K562 (cell line): ENCODE data around the gene LGI4. TPM values are rescaled to one million over a fixed set of nuclear protein-coding genes. Genes with fewer than 3 reads are reported as not detected.

ENCODE experiments used
- AFF1 ChIP-seq, 2 experiments: fragments of 450-650 bp; IDR thresholded peaks; 2 replicates each; pipeline ENCODE4 v1.6.1; 2018; ENCODE audit warnings: mild to moderate bottlenecking in 2 of 2, low read depth in 1 of 2; ENCODE audit not compliant: partially characterized antibody in 2 of 2
- CEBPG ChIP-seq, 3 experiments: fragments of 200-800 bp in 1 of 3; sonication (Bioruptor generic) in 1 of 3; sonication (generic) in 1 of 3; formaldehyde crosslinking in 1 of 3; IDR thresholded peaks in 2 of 3; conservative IDR thresholded peaks in 1 of 3; 2 replicates each; pipeline versions ENCODE4 v1.6.1 to v1.8.0; 2016 to 2022; ENCODE audit warnings: missing compliant biosample characterization in 2 of 3, missing genetic modification characterization in 2 of 3, mild to moderate bottlenecking in 1 of 3, missing genetic modification reagents in 1 of 3
- FOXM1 ChIP-seq, 2 experiments: fragments of 450-650 bp in 1 of 2; sonication (generic) in 1 of 2; formaldehyde crosslinking in 1 of 2; IDR thresholded peaks; 2 replicates each; pipeline versions ENCODE4 v1.6.1 to v1.9.0; 2017 to 2022; ENCODE audit warnings: low read depth in 2 of 2, mild to moderate bottlenecking in 2 of 2, missing genetic modification reagents in 1 of 2, moderate library complexity in 1 of 2
- GABPB1 ChIP-seq: sonication (generic); formaldehyde crosslinking; IDR thresholded peaks from 2 replicates; pipeline ENCODE4 v1.8.0; 2022; ENCODE audit warnings: mild to moderate bottlenecking, missing genetic modification reagents
- GABPB2 ChIP-seq: fragments of 250-450 bp; sonication (Bioruptor Pico); conservative IDR thresholded peaks from 2 replicates; pipeline ENCODE4 v1.5.1; 2021; ENCODE audit warnings: mild to moderate bottlenecking
- HDAC2 ChIP-seq: fragments of 450-650 bp; IDR thresholded peaks from 2 replicates; pipeline ENCODE4 v1.6.1; 2016; ENCODE audit warnings: mild to moderate bottlenecking
- PTRF ChIP-seq: fragments of 450-650 bp; IDR thresholded peaks from 2 replicates; pipeline ENCODE4 v1.6.1; 2016; ENCODE audit warnings: mild to moderate bottlenecking, missing genetic modification characterization, missing compliant biosample characterization
- RFX7 ChIP-seq: fragments of 250-450 bp; sonication (Bioruptor Pico); IDR thresholded peaks from 2 replicates; pipeline ENCODE4 v1.5.1; 2021; ENCODE audit warnings: mild to moderate bottlenecking
- SREBF1 ChIP-seq: fragments of 150-350 bp; IDR thresholded peaks from 2 replicates; pipeline ENCODE4 v1.6.1; 2014; ENCODE audit warnings: antibody characterized with exemption, low read depth, low read length, borderline replicate concordance
- WHSC1 ChIP-seq: IDR thresholded peaks from one replicate; pipeline ENCODE4 v1.6.1; 2012; ENCODE audit warnings: low read length, control low read depth, inconsistent platforms
- ZBTB2 ChIP-seq: fragments of 450-650 bp; IDR thresholded peaks from 2 replicates; pipeline ENCODE4 v1.6.1; 2016; ENCODE audit warnings: antibody characterized with exemption
- ZBTB49 ChIP-seq: sonication (generic); formaldehyde crosslinking; IDR thresholded peaks from 2 replicates; pipeline ENCODE4 v1.8.0; 2022; ENCODE audit warnings: missing genetic modification reagents, mild to moderate bottlenecking, borderline replicate concordance
- ZNF146 ChIP-seq: IDR thresholded peaks from one replicate; pipeline ENCODE4 v1.6.1; 2018; ENCODE audit warnings: missing compliant biosample characterization; ENCODE audit not compliant: unreplicated experiment
- ZNF384 ChIP-seq: IDR thresholded peaks from 2 replicates; pipeline ENCODE4 v1.6.1; 2012; ENCODE audit warnings: low read depth, low read length, improper control_type of control experiment
- polyA plus RNA-seq, 8 experiments: library from polyadenylated mRNA; depleted of rRNA in 4 of 8; stranded (reverse) in 5 of 8; unstranded in 3 of 8; fragments of >200 nt; fragmentation: Nextera tagmentation in 2 of 8; fragmentation: Illumina TruSeq in 1 of 8; extraction: Ambion mirVana in 2 of 8; extraction: Trizol in 1 of 8; gene quantifications; 2 replicates each; pipeline versions ENCODE4 v1.2.1 to v1.2.3, GENCODE V29; 2011 to 2014; ENCODE audit warnings: inconsistent platforms in 1 of 8, missing spikeins in 1 of 8
- total RNA-seq, 7 experiments: library from RNA; depleted of rRNA in 6 of 7; stranded (reverse); fragments of >200 nt in 6 of 7; fragmentation: Illumina TruSeq in 2 of 7; extraction: Trizol in 2 of 7; gene quantifications; 2 replicates each; pipeline versions ENCODE4 v1.2.1 to v1.2.3, GENCODE V29; 2011 to 2021; ENCODE audit warnings: low replicate concordance in 1 of 7
- TF ChIP-seq, protein P1 (sequence below): fragments of 450-650 bp; formaldehyde crosslinking; IDR thresholded peaks from 2 replicates; pipeline ENCODE4 v1.4.0; 2022; ENCODE audit warnings: mild to moderate bottlenecking, moderate library complexity

The LGI4 gene
- total and polyA plus RNA-seq, 9 of the 15 experiments (the other 6 are each of a cell fraction or from before 2014, with no cell fraction given), result 0.14 to 0.30 (median 0.24) TPM; not detected in 4

- TF ChIP-seq ZBTB49 (CRISPR knock-in tag), result 0 out of 2 replicates have a peak, but pooled peaks have one; percentile 51
- no peak for TF ChIP-seq GABPB2 (CRISPR knock-in tag)
- TF ChIP-seq FOXM1 (IDR thresholded peaks at IDR 0.05; ENCODE audit: low read depth), result no peak; the same call in 1 of the 2 replicates
- no peak for TF ChIP-seq FOXM1 (CRISPR knock-in tag; IDR thresholded peaks at IDR 0.05; ENCODE audit: low read depth)
- TF ChIP-seq GABPB1 (CRISPR knock-in tag), result peak; percentile 48; the same call in 1 of the 2 replicates
- TF ChIP-seq PTRF (tag), result no peak
- no peak for TF ChIP-seq CEBPG (CRISPR knock-in tag; IDR thresholded peaks at IDR 0.05)
- TF ChIP-seq CEBPG (tag; conservative IDR thresholded peaks at IDR 0.05 in 1 of 2, IDR thresholded peaks at IDR 0.05 in 1 of 2), result no peak
- TF ChIP-seq SREBF1, result no peak
- TF ChIP-seq ZBTB2, result peak; percentile 90
- no peak for TF ChIP-seq WHSC1
- TF ChIP-seq, protein P1, sequence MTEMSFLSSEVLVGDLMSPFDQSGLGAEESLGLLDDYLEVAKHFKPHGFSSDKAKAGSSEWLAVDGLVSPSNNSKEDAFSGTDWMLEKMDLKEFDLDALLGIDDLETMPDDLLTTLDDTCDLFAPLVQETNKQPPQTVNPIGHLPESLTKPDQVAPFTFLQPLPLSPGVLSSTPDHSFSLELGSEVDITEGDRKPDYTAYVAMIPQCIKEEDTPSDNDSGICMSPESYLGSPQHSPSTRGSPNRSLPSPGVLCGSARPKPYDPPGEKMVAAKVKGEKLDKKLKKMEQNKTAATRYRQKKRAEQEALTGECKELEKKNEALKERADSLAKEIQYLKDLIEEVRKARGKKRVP (CRISPR knock-in tag), result no peak
- TF ChIP-seq ZNF146 (CRISPR knock-in tag), result no peak
- TF ChIP-seq HDAC2, result peak; percentile 77; the same call in 1 of the 2 replicates
- TF ChIP-seq AFF1 (IDR thresholded peaks at IDR 0.05; ENCODE audit: low read depth in 1 of 2, partially characterized antibody in 2 of 2), result peak in 1 of 2 experiments; percentile 25
- TF ChIP-seq RFX7 (CRISPR knock-in tag), result no peak
- no peak for TF ChIP-seq ZNF384
Observed at GRCh38 chr19:35135389-35135909, 590 bp upstream of the LGI4 start (continued).
